ENCODE results near the gene NKD1.

The NKD1 gene

DNA sequence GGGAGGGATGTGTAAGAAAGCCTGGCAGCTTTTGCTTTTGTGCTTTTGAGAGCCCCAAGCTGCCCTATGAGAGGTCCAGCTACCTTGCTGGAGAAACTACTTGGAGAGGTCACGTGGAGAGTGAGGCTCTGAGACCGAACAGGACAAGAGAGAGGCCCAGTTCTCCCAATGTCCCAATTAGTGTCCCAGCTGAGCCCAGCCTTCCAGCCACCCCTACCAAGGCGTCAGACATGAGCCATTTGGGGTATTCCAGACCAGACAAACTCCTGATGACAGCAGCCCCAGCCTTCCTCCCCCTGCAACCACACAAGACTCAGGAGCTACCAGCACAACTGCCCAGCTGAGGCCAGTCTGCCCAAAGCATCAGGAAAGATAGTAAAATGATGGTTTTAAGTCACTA lies 35.0 kb downstream of the NKD1 start:
- no peak for DNase-seq

DNA sequence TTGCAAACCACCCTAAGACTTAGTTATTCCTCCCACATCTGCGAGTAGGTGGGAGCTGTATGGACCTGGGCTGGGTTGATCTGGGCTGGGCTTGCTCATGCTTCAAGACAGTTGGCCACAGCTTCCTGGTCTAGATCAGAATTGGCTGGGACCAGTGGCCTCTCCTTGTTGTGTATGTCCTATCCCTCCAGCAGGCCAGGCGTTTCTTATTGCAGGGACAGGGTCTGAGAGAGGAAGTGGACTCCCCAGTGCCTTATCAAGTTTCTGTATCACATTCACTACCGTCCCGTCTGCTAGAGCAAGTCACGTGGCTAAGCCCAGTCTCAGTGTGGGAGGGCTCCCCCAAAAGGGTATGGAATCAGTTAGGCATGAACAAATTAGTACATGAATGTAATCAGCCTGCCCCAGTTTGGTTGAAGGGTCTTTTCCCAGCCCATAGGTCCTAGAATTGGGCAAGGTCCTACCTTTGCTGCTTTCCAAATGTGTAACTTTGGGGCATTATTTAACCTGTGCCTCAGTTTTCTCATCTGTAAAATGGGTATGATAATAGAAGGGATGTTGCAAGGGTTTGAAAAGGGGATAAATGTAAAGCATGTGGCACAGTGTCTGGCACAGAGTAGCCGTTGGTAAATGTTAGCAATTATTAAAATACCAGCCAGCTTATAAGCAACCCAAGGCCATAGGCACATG lies 36.0 kb downstream of the NKD1 start:
- no peak for DNase-seq

DNA sequence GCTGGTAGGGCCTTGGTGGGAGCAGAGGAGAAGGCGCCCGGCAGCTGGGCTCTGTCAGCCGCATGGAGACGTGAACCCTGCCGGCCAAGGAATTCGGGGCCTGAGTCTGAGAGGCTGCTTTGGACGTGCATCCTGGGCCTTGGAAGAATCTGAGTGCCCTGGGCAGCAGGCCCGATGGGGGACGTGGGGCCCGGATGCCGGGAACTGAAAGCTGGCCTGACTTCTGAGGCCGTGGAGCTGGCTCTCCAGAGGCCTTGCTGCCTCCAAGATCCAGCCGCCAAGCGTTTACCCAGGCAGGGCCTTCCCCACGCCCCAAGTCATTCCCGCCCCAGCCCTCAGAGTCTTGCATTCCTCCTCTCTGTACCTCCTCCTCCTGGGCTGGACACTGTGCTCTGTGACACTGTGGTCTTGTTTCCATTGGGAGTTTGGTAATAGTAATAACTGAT lies 37.2 kb downstream of the NKD1 start:
- no peak for DNase-seq

DNA sequence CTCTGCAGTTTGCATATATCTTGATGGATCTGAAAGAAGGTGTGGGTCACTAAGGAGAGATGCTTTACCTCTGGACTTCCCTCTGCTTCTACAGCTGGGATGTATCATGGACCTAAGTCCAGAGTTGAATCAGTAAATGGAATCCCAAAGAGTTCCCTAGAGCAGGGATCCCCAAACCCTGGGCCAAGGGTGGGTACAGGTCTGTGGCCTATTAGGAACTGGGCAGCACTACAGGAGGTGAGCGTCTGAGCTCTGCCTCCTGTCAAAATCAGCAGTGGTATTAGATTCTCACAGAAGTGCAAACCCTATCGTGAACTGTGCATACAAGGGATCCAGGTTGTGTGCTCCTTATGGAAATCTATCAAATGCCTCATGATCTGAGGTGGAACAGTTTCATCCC lies 39.3 kb downstream of the NKD1 start:
- no peak for DNase-seq

DNA sequence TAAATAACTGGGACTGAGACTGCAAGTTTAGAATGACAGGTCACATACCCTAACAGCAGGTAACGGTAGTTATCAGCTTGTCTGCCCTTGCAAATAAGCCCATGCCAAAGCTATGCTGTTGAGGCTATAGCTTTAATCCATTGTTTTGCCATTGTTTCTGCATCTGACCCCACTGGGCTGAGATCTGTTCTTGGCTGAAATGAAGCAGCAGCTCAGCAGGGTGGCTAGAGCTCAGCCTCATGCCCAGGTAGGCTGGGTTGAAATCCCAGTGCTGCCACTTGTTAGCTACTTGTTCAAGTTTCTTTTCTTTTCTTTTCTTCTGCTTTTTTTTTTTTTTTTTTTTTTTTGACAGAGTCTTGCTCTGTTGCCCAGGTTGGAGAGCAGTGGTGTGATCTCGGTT lies 40.1 kb downstream of the NKD1 start:
- no peak for DNase-seq

DNA sequence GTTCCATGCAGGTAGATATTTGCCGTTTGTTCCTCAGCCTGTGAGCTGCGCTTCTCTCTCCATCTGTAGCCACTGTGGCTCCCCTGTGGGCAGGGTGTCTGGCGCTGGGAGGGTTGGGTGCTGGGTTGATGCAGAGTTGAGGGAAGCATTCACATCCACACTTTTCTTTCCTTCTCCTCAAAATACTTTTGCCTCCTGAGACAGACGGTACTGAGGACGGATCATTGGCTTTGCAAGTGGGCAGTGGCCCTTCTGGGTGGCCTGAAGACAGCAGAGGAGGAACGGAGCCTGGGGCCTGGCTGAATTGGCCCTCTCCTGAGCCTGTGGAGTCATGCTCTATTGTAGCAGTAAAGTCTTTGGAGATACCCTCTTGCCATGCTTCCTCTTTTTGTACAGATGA lies 43.0 kb downstream of the NKD1 start:
- no peak for DNase-seq

DNA sequence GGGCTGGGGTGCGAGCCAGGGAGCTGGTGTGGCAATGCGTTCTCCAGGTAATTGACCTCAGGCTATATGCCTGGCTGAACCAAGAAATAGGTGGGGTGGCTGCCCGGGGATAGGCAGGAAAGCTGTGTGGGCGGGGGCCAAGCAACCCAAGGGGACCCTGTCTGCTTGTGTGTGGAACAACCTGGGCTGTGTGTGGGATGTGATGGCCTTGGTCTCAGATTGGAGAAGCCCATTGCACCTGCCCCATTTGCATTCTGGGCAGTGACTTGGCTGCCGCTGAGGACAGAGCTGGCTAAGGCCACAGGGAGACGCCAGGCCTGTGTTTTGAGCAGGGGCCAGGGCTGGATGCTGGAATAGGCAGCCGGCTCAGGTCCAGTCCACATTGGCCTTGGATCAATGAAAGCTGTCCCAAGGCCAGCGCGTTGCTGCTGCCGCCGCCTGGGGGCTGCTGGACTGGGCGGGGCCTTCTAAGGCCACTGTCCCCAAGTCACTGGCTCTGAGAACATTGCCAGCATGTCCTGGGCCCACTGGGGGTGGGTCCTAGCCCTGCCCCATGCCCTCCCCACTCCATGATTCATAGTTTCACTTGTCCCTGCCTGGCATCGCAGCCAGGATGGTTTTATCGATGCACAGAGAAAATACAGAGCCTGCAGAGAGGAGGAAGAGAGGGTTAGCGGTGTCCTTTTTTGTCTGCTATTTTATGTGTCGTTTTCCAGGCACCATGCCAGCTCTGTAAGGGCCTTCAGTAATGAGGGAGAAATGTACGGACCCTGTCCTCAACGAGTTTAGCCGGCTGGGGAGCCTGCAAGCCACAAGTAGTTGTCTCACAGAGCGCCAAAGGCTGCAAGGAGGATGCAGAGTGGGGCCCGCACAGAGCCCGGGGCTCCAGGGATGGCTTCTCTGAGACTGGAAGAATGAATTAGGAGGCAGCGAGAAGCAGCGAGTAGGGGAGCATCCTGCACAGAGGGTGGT lies 43.9 kb downstream of the NKD1 start:
- no peak for DNase-seq

DNA sequence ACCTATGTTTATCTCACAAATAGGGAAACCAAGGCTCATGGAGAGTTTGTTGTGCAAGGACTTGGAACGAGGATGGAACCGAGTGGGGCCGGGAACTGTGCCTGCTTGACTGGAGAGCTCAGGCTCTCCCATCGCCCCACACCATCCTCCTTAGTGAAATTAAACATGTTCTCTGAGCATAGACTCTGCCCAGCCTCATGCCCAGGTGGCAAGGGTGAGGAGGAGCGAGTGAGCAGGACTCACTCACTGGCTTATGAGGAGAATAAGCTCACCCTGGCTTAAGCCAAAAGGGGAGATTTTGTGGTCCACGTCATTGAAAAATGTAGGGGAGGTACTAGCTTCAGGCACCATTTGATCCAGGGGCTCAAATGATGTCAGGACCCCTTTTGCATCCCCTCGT lies 44.8 kb downstream of the NKD1 start:
- no peak for DNase-seq

DNA sequence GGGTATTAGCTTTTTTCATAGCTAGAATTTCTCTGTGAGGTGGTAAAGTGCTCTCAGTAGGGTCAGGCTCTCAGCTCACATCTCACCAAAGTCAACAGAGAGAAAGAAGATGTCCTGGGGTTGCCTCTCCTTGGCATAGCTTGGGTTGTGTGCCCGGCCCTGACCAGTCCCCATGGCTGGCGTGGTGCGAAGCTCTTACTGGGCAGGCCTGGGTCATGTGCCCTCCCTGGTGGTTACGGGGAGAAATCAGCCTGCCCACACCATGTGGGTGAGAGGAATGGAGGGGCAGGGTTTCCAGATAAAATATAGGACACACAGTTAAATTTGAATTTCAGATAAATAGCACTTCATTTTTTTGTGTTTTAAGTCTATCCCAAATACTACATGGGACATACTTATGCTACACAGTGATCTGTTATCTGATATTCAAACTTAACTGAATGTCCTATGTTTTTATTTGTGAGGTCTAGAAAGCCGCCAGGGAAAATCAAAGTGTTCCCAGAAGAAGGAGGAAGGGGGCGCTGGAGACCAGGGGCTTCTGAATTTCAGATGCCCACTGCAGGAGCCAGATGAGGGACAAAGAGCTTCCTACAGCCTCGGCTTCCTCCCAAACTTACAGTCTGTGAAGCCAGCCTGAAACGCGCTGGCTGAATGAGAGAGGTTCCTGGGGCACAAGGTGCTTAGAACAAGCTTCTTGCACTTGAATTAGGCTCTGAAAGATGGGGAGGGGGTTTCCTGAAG lies 45.4 kb downstream of the NKD1 start:
- DNase-seq = no peak

DNA sequence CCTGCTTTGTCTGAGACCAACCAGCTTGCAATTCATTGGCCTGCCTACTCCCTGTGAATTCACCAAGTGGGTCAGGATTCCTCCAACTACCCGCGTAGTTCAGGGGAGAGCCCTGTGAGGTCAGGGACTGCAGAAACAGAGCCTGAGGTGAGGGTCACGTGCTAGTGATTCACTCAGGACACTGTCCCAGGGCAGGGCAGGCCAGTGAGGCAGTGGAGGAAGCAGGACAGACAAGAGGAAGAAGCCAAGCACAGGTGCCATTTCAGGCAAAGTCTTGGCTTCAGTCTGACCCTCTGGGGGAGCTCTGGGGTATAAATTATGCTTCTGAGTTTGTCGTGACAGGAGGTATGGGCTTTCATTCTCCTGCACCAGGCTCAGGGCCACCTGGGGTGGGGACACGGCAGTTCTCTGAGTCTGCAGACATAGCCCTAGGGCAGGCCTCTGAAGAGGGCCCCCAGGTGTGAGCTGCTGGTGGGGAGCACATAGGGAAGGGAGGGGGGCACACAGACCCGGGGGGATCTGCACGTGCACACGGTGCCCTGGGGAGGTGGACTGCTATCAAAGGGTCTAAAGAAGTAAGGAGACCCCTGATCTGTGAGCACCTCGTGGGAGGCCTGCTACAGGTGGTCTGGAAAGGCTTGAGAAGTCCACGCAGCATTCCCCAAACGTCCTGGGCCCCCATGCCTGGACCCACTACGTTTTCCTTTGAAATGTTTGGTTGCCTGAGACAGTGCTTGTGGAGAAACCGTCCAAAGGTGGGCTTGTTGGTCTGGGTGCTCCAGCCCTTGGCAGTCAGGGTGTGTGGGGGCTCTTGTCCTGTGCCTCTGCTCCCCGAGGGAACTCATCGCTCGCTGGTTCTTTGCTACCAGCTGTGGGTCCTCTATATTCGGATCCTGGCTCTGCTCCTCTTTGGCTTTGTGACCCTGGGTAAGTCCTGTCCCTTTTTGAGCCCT lies 46.4 kb downstream of the NKD1 start:
- DNase-seq = no peak

DNA sequence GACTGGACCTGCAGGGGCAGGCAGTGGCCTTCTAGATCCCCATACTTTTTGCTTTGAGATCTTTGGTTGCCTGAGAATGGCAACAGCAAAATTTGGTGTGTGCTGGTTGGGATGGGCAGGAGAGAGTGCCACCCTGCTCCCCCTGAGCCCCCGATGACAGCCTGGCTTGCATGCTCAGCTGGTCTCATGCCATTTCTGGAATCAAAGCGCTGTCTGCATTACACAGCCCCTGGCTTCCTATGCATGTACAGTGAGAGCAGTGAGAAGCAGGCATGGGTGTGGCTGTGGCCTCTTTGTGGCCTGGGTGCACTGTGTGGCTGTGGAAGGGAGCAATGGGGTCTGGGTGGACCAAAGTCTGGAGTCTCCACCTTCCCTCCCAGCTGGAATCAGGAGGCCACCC lies 47.7 kb downstream of the NKD1 start:
- no peak for DNase-seq

DNA sequence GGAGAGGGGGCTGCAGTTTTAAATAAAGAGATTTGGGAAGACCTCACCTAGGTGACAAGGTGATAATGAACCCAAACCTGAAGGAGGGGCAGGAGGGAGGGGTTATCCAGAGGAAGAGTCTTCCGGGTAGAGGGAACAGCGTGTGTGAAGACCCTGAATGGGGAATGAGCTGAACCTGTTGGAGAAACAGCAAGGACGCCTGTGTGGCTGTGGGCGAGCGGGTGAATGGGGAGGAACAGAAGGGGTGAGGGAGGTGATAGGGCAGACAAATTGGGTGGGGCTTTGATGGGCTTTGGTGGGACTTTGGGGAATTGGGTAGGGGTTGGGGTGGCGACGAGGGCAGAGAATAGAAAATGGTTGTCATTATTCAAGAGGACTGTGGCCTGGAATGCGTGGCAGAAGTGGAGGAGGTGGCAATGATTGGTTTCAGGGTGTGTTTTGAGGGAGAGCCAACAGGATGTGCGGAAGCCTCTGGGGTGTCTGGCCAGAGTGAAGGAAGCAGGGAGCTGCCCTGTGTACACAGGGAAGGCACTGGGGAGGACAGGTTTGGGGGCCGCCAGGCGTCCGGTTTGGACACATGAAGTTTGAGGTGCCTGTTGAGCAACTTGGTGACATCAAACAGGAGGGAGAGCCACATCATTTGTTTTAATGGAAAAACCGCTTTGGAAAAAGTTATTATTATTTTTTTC lies 48.7 kb downstream of the NKD1 start:
- no peak for DNase-seq

DNA sequence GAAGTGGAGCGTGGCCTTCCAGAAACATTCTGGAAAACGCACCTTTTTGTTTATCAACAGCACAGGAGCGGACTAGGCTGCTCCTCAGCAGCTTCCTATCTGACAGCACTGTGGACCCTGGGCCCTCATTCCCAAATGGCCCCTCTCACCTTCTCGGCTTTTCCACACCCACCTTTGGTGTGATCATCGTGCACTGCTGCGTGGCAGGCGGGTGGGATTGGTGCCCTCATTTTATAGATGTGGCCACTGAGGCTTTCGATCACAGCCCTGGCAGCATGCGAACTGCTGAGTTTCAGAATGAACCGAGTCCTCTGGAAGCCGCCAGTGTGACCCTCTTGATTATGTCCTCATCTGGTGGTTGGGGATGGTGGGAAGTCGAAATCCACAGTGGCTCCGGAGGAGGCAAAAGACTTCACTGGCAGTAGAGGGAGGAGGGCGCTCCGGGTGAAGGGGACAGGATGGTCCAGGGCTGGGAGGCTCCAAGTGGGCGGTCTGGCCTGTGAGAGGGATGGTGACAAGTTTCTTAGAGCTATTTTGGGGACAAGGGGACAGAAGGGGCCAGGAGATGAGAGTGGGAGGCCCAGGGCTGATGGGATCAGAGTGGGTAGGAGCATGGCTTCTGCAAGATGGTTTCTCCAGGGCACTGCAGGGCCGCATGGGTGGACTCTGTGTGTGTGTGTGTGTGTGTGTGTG lies 49.5 kb downstream of the NKD1 start:
- no peak for DNase-seq

DNA sequence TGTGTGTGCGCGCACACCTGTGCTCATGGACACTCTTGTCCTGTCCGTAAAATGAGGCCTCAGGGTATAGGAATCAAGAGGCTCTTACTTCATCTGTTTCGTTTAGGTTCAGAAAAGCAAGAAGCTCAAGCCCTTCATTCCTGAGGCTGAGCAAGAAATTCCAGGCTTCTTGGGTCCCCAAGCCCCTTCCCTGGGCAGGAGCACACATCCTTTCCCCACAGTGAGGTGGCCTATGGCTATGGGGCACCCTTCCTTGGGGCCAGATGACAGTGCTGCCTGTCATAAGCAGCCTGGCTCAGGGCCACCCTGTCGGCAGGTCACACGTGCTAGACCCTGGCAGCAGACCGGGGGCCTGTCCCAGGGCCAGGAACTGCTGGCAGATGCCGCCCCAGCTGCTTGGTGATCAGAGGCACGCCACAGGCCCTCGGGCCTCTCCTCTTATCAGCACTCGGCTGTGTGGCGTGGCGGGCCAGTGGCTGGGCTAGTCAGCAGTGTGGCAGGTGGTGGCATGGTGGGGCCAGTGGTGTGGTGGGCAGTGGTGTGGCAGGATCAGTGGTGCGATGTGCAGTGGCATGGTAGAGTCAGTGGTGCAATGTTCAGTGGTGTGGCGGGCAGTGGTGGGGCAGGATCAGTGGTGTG lies 50.2 kb downstream of the NKD1 start:
- DNase-seq = no peak

DNA sequence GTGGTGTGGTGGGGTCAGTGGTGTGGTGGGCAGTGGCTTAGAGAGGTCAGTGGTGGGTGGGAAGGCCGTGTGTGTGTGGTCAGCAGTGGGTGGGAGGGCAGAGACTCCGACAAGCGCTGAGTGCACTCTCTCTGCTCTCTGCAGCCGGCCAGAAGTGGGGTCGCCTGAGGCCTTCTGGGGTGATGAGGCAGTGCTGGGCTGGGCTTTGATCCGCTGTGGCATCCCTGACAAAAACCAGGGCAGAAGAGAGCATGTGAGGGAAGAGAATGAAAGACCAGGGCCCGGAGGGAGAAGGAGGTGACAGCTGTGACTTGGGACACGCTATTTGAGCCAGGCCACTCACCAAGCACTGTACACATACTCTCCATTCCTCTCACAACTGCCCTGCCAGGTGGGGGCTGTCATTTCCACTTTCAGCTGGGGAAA lies 50.8 kb downstream of the NKD1 start:
- DNase-seq = no peak

DNA sequence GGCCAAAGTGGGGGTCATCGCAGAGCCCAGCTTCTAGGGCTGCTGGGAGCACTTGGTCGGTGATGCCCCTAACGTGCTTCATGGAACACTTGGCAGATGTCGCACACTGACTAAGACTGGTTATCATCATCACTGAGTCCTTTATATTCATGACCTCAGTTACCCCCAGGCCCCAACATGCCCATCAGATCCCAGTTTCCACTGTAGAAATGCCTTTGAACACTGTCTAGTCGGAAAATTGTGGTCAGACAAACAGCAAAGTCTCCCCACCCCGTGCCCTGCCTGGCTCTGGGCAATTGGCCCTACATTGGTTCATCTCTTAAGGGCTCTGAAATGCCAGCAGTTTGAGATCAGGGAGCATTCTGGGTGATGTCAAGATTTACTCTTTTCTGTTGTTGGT lies 51.3 kb downstream of the NKD1 start:
- DNase-seq = no peak

DNA sequence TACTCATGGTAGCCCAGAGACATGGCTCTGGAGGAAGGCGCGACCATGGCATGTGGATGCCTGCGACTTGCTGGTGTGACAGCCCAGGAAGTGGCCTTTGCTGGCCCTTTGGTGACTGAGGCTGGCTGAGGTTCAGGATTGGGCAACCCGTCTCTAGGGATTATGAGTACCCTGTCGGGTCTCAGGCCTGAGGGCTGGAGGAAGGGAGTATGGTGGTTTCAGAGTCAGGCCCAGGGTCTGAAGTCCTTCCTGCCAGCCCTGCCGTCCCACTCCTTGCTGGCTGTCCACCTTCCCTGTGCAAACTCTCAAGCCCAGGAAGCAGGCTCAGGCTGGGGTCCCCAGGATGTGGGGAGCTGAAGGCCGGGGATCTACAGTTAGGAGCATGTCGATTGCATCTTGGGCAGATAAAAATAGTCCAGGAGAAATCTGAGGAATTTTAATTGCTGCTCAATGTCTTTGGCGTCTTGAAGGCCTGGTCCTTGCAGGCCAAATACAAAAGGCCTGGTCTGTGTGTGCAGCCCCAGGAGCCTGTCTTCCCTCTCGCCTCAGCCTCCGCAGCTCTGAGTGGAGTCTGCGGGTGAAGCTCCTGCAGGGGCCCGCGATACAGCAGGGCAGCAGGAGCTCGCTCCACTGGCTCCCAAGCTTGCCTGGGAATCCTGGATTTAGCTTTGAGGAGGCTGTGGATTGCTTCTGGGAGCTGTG lies 52.5 kb downstream of the NKD1 start:
- DNase-seq = no peak

DNA sequence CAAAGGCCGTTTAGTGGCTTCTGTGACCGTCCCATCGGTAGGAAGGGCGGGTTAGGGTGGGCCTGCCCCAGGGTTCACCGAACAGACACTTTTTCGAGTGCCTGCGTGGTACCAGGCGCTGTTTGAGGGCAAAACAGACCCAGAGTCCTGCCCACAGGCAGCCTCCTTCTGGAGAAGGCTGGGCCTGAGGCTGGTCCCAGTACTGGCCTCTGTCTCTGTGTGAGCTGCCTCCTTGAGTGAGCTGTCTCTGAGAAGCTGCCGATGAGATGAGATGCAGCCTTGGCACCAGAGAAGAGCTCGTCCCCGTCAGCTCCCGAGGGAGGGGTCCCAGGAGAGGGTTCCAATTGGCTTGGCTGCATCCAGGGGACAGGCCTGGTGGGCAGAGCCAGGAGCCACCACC lies 53.1 kb downstream of the NKD1 start:
- DNase-seq = no peak

DNA sequence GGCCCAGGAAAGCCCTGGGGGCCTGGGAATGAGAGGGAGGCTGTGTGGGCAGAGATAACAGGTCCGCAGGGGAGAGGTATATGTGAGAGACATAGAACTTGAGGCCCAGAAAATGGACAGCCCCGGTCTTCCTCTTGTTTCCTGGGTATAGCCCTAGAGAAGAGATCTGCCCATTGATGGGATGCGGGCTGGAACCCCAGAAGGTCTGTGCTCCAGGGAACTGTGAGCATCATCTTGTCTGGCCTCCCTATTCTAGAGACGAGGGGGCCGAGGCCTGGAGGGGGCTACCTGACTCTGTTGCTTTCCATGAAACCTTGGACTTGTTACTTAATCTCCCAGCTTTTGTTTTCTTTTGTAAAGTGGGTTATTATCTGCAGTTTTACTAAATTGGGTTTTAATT lies 53.9 kb downstream of the NKD1 start:
- no peak for DNase-seq

All from cortex of kidney (tissue), 1 donor.